SK-N-SH (cell line): Measurements from ENCODE around the gene LCNL1. TPM values are rescaled to one million over a fixed set of nuclear protein-coding genes. Genes with fewer than 3 reads are reported as not detected.

ENCODE experiments used
- CTCF ChIA-PET: fragments of 300-600, 350-600 bp; formaldehyde crosslinking; extraction: SDS; loops from one replicate; lab custom pipeline; 2021; lab: Yijun Ruan, JAX
- POLR2A ChIA-PET: fragments of 350-600 bp; sonication (Branson Sonifier 250); formaldehyde crosslinking; extraction: SDS; loops from one replicate; lab custom pipeline; 2020; ENCODE audit warnings: antibody characterized with exemption, inconsistent platforms; lab: Yijun Ruan, JAX
- DNase-seq: peaks from one replicate; pipeline ENCODE4 v3.0.0; 2012
- H2AFZ ChIP-seq: fragments of 200-600 bp; sonication (generic); 2 replicates; pipeline ENCODE4 v1.8.1; 2016; ENCODE audit warnings: antibody characterized with exemption, mild to moderate bottlenecking, low read depth
- H3F3A ChIP-seq: fragments of 200-600 bp; sonication (generic); replicated peaks from 2 replicates; pipeline ENCODE3; 2016; ENCODE audit warnings: antibody characterized with exemption, mild to moderate bottlenecking; ENCODE audit not compliant: insufficient read depth
- H3K27ac ChIP-seq, 2 experiments: fragments of 200-500 bp in 1 of 2; fragments of 200-600 bp in 1 of 2; sonication (Bioruptor generic) in 1 of 2; sonication (generic), shearing (Covaris generic) in 1 of 2; 2 replicates each; pipeline versions ENCODE4 v1.5.1 to v1.6.1; 2014 to 2016; ENCODE audit warnings: low read depth in 2 of 2, inconsistent platforms in 1 of 2, low read length in 1 of 2, mild to moderate bottlenecking in 1 of 2, mixed read lengths in 1 of 2
- H3K27me3 ChIP-seq: fragments of 200-600 bp; sonication (generic), shearing (Covaris generic); 2 replicates; pipeline ENCODE4 v1.6.1; 2016; ENCODE audit warnings: mixed run types; ENCODE audit not compliant: insufficient read depth
- H3K36me3 ChIP-seq, 2 experiments: fragments of 200-500 bp in 1 of 2; fragments of 200-600 bp in 1 of 2; sonication (Bioruptor generic) in 1 of 2; sonication (generic) in 1 of 2; replicated peaks in 1 of 2; 2 replicates each; pipeline versions ENCODE3 to v1.5.1; 2014 to 2016; ENCODE audit warnings: low read length in 1 of 2, mild to moderate bottlenecking in 1 of 2; ENCODE audit not compliant: insufficient read depth in 2 of 2, control insufficient read depth in 1 of 2
- H3K4me1 ChIP-seq, 2 experiments: fragments of 200-500 bp in 1 of 2; fragments of 200-600 bp in 1 of 2; sonication (Bioruptor generic) in 1 of 2; sonication (generic), shearing (Covaris generic) in 1 of 2; 2 replicates each; pipeline versions ENCODE4 v1.5.1 to v1.6.1; 2014 to 2016; ENCODE audit warnings: low read depth in 1 of 2, low read length in 1 of 2, mixed run types in 1 of 2; ENCODE audit not compliant: insufficient read depth in 2 of 2, control insufficient read depth in 1 of 2
- H3K4me2 ChIP-seq: fragments of 200-600 bp; sonication (generic), shearing (Covaris generic); 2 replicates; pipeline ENCODE4 v1.6.1; 2017; ENCODE audit warnings: mixed run types
- H3K4me3 ChIP-seq, 2 experiments: fragments of 200-500 bp in 1 of 2; fragments of 200-600 bp in 1 of 2; sonication (Bioruptor generic) in 1 of 2; sonication (generic), shearing (Covaris generic) in 1 of 2; 2 replicates each; pipeline versions ENCODE4 v1.5.1 to v1.8.1; 2014 to 2016; ENCODE audit warnings: low read depth in 2 of 2, inconsistent platforms in 1 of 2, low read length in 1 of 2, mild to moderate bottlenecking in 1 of 2, mixed read lengths in 1 of 2, moderate library complexity in 1 of 2
- H3K79me2 ChIP-seq: fragments of 200-600 bp; sonication (generic); 2 replicates; pipeline ENCODE4 v1.8.1; 2017; ENCODE audit warnings: mild to moderate bottlenecking; ENCODE audit not compliant: insufficient read depth
- H3K9ac ChIP-seq: fragments of 200-600 bp; sonication (generic); 2 replicates; pipeline ENCODE4 v1.6.1; 2017; ENCODE audit warnings: mixed run types
- H3K9me2 ChIP-seq: fragments of 200-600 bp; sonication (generic); 2 replicates; pipeline ENCODE4 v1.6.1; 2017; ENCODE audit warnings: mixed run types
- H3K9me3 ChIP-seq: fragments of 200-600 bp; sonication (generic); 2 replicates; pipeline ENCODE4 v1.6.1; 2017; ENCODE audit warnings: mixed run types, mild to moderate bottlenecking, moderate library complexity
- H4K20me1 ChIP-seq: fragments of 200-600 bp; sonication (generic); 2 replicates; pipeline ENCODE4 v1.6.1; 2017; ENCODE audit warnings: mild to moderate bottlenecking, mixed run types; ENCODE audit not compliant: insufficient read depth
- EP300 ChIP-seq, 2 experiments: IDR thresholded peaks; 2 replicates each; pipeline versions ENCODE4 v1.4.0 to v1.6.1; 2012; ENCODE audit warnings: borderline replicate concordance in 1 of 2, low read depth in 1 of 2, low read length in 1 of 2
- FOSL2 ChIP-seq: IDR thresholded peaks from 2 replicates; pipeline ENCODE4 v1.4.0; 2012; ENCODE audit warnings: low read depth, mild to moderate bottlenecking, moderate library complexity, borderline replicate concordance
- FOXM1 ChIP-seq: IDR thresholded peaks from 2 replicates; pipeline ENCODE4 v1.4.0; 2012; ENCODE audit warnings: low read depth, mild to moderate bottlenecking
- GATA2 ChIP-seq: sonication (generic); formaldehyde crosslinking; IDR thresholded peaks from 2 replicates; pipeline ENCODE4 v1.5.0; 2020; ENCODE audit warnings: mild to moderate bottlenecking, missing genetic modification reagents
- MEF2A ChIP-seq: IDR thresholded peaks from 2 replicates; pipeline ENCODE4 v1.4.0; 2012; ENCODE audit warnings: low read depth, borderline replicate concordance
- NFIC ChIP-seq: IDR thresholded peaks from 2 replicates; pipeline ENCODE4 v1.4.0; 2012; ENCODE audit warnings: borderline replicate concordance
- RXRA ChIP-seq: IDR thresholded peaks from 2 replicates; pipeline ENCODE4 v1.4.0; 2012; ENCODE audit warnings: low read depth, mild to moderate bottlenecking, borderline replicate concordance
- SMC3 ChIP-seq: IDR thresholded peaks from 2 replicates; pipeline ENCODE4 v1.6.1; 2012; ENCODE audit warnings: low read depth, low read length, improper control_type of control experiment
- WGBS: methylation state at CpG from one replicate; pipeline ENCODE4 v1.1.6; 2017; ENCODE audit warnings: low lambda C conversion rate; 5-methylcytosine and 5-hydroxymethylcytosine counted together
- polyA plus RNA-seq, 3 experiments: library from polyadenylated mRNA; depleted of rRNA; stranded (reverse); fragments of >200 nt; gene quantifications; 2 replicates each; pipeline ENCODE4 v1.2.3, GENCODE V29; 2012
- TF ChIP-seq, protein P1 (sequence below): IDR thresholded peaks from 2 replicates; pipeline ENCODE4 v1.6.1; 2012; ENCODE audit warnings: mild to moderate bottlenecking, low read depth, low read length, moderate library complexity
- TF ChIP-seq, protein P2 (sequence below): IDR thresholded peaks from 2 replicates; pipeline ENCODE4 v1.4.0; 2012; ENCODE audit warnings: low read depth
- TF ChIP-seq, protein P3 (sequence below): IDR thresholded peaks from 2 replicates; pipeline ENCODE4; 2012
- TF ChIP-seq, protein P4 (sequence below): fragments of 200-600 bp; sonication (generic); IDR thresholded peaks from 2 replicates; pipeline ENCODE4 v1.6.1; 2017; ENCODE audit warnings: antibody characterized with exemption, mild to moderate bottlenecking, moderate library complexity

Gene LCNL1
- polyA plus RNA-seq, 1 of the 3 experiments (the other 2 are of a cell fraction): not detected

DNA sequence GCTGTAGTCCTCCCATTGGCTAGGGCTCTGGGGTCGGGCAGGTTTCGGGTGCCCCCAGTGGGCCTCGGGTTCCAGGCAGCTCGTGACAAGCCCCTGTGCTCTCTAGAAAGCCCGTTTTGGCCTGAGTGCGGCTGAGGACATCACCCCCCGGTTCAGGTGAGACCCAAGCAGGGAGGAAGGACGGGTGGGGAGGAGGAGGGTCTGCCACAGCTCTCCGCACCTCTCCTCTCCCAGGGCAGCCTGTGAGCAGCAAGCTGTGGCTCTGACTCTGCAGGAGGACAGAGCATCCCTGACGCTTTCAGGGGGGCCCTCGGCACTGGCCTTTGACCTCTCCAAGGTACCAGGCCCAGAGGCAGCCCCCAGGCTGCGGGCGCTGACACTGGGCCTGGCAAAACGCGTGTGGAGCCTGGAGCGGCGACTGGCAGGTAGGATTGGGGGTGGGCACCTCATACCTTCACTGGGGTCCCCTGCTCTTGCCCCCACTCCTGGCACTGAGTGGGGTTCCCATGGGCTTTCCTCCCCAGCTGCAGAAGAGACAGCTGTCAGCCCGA is 10.1 kb downstream of the LCNL1 start:
- 4% methylated on average over 10 of the region's 18 CpGs for WGBS
- Histone ChIP-seq H3K9me2 (no peaks in the 10 kb centered on the region), H3K9ac (peak overlapping the region; percentile 75), H3K4me1 (peaks cover 9 to 24% of the 10 kb centered on the region in 2 experiments; a peak in 3 of 4 replicates), H3K36me3 (peaks cover 0 to 7% of the 10 kb centered on the region in 2 experiments), H3K4me2 (peak overlapping the region; percentile 95), H2AFZ (peak overlapping the region; percentile 82; the same call in 1 of the 2 replicates), H3K9me3 (no peaks in the 10 kb centered on the region), H4K20me1 (0 out of 2 replicates have a peak, but pooled peaks cover 3% of the 10 kb centered on the region), H3K4me3 (peak overlapping the region; percentile 80 to 85), H3K27me3 (no peaks in the 10 kb centered on the region), H3K27ac (peak overlapping the region in 1 of 2 experiments; percentile 56; a peak in 2 of 4 replicates), H3K79me2 (peaks cover 18% of the 10 kb centered on the region; the same call in 1 of the 2 replicates), H3F3A (no peaks in the 10 kb centered on the region)
- TF ChIP-seq, protein P1, sequence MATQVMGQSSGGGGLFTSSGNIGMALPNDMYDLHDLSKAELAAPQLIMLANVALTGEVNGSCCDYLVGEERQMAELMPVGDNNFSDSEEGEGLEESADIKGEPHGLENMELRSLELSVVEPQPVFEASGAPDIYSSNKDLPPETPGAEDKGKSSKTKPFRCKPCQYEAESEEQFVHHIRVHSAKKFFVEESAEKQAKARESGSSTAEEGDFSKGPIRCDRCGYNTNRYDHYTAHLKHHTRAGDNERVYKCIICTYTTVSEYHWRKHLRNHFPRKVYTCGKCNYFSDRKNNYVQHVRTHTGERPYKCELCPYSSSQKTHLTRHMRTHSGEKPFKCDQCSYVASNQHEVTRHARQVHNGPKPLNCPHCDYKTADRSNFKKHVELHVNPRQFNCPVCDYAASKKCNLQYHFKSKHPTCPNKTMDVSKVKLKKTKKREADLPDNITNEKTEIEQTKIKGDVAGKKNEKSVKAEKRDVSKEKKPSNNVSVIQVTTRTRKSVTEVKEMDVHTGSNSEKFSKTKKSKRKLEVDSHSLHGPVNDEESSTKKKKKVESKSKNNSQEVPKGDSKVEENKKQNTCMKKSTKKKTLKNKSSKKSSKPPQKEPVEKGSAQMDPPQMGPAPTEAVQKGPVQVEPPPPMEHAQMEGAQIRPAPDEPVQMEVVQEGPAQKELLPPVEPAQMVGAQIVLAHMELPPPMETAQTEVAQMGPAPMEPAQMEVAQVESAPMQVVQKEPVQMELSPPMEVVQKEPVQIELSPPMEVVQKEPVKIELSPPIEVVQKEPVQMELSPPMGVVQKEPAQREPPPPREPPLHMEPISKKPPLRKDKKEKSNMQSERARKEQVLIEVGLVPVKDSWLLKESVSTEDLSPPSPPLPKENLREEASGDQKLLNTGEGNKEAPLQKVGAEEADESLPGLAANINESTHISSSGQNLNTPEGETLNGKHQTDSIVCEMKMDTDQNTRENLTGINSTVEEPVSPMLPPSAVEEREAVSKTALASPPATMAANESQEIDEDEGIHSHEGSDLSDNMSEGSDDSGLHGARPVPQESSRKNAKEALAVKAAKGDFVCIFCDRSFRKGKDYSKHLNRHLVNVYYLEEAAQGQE: peak; percentile 39; the same call in 1 of the 2 replicates
- TF ChIP-seq FOXM1: no peak
- no peak for DNase-seq
- CTCF ChIA-PET: interaction anchor here (0.6 to 6.8 kb wide), 10 partner anchors 9 to 73 kb away, joined by 3 to 68 read pairs (median 4); partner anchors contain the start of genes ABCA2, C8G, FBXW5 and FUT7
- POLR2A ChIA-PET: interaction anchor here (1.0 to 1.8 kb wide), 3 partner anchors 37 to 49 kb away, joined by 3 to 7 read pairs (median 4); partner anchors contain the start of gene FBXW5

DNA sequence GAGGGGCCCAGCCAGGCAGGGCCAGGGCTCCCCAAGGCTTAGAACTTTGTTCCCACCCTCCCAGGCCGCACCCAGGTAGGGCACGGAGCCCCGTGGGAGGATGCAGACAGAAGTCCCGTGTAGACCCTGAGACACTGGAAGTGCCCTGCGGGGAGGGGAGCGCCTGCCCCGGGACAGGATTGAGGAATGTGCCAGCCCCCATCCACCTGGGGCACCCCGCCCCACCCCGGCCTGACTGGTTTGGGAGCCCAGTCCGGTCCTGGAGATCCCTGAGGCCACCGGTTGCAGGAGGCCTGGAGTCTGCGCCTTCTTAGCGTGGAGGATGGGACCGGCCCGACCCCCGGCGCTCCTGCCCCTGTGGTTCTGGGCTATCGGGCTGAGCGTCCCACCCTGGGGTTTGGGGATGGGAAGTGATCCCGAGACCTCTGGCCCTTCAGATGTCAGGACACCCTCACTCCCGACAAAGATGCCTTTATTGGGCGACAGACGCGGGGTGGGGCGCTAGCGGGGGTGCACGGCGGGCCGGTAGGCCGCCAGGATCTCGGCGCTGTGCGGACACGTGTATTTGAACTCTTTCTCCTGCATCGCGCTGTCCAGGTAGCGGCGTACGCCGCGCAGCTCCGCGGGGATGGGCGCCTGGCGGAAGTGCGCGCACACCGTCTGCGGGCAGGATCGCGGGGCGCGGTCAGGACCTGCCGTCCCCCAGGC is 11.5 kb downstream of the LCNL1 start:
- CTCF ChIA-PET: interaction anchor here (0.7 to 6.8 kb wide), 3 partner anchors 13 to 75 kb away, joined by 3 to 68 read pairs (median 3); partner anchors contain the start of genes ABCA2 and FUT7
- Histone ChIP-seq H3K36me3 (peaks cover 0 to 7% of the 10 kb centered on the region in 2 experiments), H3K4me3 (no peak overlapping the region), H3K79me2 (peaks cover 18% of the 10 kb centered on the region; the same call in 1 of the 2 replicates), H3F3A (no peaks in the 10 kb centered on the region), H3K4me2 (no peak overlapping the region), H3K27ac (no peak overlapping the region), H3K9me3 (no peaks in the 10 kb centered on the region), H3K9ac (no peak overlapping the region), H3K9me2 (no peaks in the 10 kb centered on the region), H3K27me3 (no peaks in the 10 kb centered on the region), H2AFZ (no peak overlapping the region), H3K4me1 (peaks cover 9 to 24% of the 10 kb centered on the region in 2 experiments; a peak in 3 of 4 replicates), H4K20me1 (0 out of 2 replicates have a peak, but pooled peaks cover 3% of the 10 kb centered on the region)
- WGBS: 95% methylated on average over 42 of the region's 54 CpGs
- no peak for DNase-seq
- POLR2A ChIA-PET: no interaction called here
- TF ChIP-seq GATA2 (CRISPR knock-in tag) (no peak), MEF2A (no peak), NFIC (no peak), FOSL2 (no peak), EP300 (IDR thresholded peaks at IDR 0.05; ENCODE audit: borderline replicate concordance in 1 of 2, low read depth in 1 of 2, low read length in 1 of 2) (no peak), SMC3 (no peak), RXRA (no peak)
- TF ChIP-seq, protein P1: no peak
- TF ChIP-seq, protein P2, sequence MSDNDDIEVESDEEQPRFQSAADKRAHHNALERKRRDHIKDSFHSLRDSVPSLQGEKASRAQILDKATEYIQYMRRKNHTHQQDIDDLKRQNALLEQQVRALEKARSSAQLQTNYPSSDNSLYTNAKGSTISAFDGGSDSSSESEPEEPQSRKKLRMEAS: no peak
- TF ChIP-seq, protein P3, sequence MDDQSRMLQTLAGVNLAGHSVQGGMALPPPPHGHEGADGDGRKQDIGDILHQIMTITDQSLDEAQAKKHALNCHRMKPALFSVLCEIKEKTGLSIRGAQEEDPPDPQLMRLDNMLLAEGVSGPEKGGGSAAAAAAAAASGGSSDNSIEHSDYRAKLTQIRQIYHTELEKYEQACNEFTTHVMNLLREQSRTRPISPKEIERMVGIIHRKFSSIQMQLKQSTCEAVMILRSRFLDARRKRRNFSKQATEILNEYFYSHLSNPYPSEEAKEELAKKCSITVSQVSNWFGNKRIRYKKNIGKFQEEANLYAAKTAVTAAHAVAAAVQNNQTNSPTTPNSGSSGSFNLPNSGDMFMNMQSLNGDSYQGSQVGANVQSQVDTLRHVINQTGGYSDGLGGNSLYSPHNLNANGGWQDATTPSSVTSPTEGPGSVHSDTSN: no peak
- TF ChIP-seq, protein P4, sequence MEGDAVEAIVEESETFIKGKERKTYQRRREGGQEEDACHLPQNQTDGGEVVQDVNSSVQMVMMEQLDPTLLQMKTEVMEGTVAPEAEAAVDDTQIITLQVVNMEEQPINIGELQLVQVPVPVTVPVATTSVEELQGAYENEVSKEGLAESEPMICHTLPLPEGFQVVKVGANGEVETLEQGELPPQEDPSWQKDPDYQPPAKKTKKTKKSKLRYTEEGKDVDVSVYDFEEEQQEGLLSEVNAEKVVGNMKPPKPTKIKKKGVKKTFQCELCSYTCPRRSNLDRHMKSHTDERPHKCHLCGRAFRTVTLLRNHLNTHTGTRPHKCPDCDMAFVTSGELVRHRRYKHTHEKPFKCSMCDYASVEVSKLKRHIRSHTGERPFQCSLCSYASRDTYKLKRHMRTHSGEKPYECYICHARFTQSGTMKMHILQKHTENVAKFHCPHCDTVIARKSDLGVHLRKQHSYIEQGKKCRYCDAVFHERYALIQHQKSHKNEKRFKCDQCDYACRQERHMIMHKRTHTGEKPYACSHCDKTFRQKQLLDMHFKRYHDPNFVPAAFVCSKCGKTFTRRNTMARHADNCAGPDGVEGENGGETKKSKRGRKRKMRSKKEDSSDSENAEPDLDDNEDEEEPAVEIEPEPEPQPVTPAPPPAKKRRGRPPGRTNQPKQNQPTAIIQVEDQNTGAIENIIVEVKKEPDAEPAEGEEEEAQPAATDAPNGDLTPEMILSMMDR: no peak
- TF ChIP-seq, all 33 proteins: peak for 0
